NCI-H146 (cell line): ENCODE results near the gene USP24.

Source experiments
- DNase-seq: peaks from one replicate; lab custom pipeline; 2025; lab: John Stamatoyannopoulos, UW

The USP24 gene, protein sequence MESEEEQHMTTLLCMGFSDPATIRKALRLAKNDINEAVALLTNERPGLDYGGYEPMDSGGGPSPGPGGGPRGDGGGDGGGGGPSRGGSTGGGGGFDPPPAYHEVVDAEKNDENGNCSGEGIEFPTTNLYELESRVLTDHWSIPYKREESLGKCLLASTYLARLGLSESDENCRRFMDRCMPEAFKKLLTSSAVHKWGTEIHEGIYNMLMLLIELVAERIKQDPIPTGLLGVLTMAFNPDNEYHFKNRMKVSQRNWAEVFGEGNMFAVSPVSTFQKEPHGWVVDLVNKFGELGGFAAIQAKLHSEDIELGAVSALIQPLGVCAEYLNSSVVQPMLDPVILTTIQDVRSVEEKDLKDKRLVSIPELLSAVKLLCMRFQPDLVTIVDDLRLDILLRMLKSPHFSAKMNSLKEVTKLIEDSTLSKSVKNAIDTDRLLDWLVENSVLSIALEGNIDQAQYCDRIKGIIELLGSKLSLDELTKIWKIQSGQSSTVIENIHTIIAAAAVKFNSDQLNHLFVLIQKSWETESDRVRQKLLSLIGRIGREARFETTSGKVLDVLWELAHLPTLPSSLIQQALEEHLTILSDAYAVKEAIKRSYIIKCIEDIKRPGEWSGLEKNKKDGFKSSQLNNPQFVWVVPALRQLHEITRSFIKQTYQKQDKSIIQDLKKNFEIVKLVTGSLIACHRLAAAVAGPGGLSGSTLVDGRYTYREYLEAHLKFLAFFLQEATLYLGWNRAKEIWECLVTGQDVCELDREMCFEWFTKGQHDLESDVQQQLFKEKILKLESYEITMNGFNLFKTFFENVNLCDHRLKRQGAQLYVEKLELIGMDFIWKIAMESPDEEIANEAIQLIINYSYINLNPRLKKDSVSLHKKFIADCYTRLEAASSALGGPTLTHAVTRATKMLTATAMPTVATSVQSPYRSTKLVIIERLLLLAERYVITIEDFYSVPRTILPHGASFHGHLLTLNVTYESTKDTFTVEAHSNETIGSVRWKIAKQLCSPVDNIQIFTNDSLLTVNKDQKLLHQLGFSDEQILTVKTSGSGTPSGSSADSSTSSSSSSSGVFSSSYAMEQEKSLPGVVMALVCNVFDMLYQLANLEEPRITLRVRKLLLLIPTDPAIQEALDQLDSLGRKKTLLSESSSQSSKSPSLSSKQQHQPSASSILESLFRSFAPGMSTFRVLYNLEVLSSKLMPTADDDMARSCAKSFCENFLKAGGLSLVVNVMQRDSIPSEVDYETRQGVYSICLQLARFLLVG (N-terminal part only)

DNA sequence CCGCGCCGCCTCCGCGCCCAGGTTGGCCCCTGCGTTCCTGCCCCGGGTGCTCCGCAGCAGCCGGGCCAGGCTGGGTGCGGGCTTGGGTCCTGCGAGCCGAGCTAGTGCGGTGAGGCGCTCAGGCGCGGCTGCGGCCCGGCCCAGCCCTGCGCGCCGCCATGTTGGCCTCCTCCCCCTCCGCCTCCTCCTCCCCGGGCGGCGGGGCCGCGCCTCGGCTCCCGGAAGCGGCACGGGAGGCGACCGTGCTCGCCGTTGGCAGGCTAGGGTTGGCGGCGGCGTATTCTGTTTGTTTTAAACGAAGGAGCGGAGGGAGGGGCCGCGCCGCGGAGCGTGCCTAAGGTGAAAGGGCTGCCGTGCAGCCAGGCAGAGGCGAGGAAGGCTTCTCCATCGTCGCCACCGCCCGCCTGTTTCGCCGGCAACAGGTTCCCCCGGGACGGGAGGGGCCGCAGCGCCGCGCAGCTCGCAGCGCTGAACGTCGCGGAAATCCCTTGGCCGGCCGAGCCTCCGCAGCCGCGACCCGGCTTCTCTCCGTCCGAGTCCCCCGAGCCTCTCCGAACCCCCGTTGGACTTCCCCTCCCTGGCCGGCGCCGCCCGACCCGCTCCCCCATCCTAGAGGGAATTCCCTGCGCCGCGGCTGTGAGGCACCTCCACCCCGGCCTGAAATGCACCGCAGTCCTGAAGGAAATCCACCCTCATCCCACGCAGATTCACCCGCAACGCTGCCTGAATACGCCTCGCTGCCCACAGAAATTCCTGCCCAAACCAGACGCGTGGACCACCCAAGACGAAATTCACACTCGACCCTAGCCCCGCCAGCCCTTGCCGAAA is at the start of gene USP24:
USP24 (minus strand) TSS at position 171 of the 828 bp plus-strand sequence. CDS start 251 bp downstream, outside the sequence.
- DNase-seq: peak; percentile 75

DNA sequence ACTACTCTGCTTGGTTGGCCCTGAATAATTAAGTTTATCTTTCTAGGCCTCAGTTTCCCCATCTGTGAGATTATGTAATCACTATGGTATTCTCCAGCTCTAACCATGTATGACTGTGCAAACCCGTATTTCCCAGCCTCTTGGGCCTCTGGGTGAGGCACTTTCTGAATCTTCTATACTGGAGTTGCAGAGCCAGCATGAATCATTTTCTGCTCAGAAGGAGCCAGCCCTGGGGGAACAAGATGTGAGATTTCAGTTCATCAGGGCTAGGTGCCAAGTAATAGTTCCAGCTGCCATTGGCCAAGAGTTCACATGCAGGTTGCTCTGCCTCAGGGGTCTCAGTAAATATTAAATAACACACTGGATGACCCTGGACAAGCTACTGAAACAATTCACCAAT is 47.7 kb upstream of the USP24 start:
- no peak for DNase-seq

DNA sequence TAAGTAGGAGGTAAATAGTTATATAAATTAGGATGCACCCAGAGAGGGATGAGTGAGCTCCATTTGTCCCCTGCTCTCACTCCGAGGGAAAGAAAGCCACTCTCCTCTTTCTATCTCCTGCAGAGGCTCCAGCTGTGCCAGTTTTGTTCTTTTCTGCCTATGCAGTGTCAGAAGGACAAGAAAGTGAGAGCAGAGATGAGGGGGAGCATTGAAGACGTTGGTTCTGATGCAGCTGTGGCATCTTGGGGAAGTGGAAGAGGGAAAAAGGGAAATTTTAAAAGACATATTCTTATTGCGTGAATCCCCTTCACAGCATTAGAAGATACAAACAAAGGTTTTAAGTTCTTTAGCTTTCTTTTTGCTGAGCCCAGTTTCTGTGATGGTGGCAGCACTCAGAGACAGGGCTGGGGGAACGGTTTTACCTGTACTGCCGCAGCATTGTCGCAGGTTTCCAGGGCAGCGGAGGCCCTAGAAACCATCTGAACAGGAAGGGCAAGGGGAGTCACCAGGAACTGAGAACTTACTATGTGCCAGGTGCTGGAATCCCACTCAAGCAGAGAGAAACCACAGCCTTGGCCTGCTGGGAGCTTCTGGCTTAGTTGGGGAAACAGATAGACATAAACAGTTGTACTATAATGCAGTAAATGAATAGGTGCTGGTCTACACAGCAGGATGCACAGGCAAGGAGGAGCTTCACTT is 44.9 kb upstream of the USP24 start:
- DNase-seq: no peak

DNA sequence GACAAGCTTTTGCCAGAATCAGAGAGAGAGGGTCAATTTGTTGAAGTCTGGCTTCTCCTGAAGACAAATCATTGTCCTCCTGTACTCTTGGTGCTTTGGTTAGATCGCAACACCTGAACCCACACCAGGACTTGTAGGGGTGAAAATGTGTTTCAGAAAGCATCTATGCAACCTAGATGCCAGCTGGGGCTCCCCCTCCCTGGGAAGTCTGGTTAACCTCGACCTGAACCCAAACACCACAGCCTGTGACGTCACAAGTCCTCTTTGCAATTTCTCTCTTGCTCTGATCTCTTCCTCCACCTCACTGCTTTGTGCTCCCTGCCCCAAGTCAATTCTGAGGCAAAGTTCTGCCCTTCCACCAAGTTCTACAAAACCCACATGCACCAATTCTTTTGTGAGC is 42.8 kb upstream of the USP24 start:
- no peak for DNase-seq

DNA sequence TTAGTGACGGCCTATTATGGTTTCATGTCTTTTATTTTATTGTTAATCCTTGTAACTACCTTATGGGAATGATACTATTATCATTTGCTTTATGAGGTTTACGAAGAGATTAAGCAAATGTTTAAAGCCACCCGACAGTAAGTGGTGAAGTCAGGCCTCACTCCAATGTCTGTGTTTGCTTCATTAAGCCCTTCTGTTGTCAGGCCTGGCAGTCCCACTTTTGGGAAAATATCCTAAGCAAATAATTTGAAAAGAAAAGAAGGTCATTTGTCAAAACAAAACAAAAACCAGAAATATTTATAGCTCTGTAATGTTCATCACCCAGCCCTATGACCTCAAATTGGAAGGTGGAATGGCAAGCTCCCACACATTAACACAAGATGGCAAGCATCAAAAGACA is 40.7 kb upstream of the USP24 start:
- no peak for DNase-seq

DNA sequence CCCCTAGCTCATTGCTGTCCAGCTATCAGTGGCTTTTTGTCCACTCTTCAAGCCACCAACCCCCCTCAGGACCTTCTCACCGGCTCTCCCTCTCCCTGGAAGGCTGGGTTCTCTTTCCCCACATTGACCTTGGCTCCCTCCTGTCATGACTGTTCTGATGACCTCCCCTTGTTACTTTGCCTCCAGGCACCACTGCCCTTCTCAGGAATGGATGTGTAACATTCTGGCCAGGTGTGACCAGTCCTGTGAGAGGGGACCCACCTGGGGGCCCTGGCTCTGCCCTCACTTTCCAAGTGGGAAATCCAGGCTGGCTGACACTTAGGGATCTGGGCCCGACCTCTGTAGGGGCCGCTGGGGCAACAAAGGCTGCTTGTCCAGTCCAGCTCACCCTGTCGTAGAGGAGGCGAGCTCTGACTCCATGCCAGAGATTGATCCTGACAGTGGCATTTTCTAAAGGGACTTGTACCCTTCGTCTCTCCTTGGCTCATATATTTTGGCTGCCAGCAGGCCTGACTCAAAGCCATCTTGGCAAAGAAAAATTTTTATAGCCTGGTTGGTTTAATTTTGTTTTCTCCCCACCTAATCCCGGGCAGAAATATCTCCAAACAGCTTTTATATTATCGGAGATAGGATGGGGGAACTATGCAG is 37.9 kb upstream of the USP24 start:
- no peak for DNase-seq

DNA sequence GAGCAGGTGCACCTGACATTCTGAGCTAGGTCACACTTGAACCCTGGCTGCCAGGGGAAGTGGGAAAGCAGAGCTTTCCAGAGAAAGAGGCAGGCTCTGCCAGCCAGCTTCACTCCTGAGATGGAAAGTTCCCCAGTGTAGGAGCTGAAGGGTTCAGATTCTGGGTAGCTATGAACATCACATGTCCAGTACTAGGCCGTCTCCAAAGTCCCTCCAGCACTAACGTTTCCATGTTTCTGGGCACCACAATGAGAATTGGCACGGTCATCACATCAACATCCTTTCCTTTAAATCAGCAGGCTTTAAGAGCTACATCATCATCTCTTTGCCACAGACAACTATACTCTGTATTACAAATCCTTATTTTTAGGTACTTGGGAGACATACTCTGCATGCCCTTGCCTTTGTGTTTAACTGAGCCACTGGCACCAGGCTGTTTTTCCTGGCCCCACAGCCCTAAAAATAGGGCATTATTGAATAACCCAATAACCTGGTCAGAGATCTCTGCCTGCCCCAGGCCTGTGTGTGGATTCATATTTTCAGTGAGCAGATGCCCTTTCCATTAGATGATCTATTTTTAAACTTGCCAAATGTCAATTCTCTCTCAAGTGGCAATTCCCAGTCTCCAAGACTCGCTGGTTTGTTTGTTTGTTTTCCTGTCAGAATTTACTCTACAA is 35.4 kb upstream of the USP24 start:
- DNase-seq: no peak

DNA sequence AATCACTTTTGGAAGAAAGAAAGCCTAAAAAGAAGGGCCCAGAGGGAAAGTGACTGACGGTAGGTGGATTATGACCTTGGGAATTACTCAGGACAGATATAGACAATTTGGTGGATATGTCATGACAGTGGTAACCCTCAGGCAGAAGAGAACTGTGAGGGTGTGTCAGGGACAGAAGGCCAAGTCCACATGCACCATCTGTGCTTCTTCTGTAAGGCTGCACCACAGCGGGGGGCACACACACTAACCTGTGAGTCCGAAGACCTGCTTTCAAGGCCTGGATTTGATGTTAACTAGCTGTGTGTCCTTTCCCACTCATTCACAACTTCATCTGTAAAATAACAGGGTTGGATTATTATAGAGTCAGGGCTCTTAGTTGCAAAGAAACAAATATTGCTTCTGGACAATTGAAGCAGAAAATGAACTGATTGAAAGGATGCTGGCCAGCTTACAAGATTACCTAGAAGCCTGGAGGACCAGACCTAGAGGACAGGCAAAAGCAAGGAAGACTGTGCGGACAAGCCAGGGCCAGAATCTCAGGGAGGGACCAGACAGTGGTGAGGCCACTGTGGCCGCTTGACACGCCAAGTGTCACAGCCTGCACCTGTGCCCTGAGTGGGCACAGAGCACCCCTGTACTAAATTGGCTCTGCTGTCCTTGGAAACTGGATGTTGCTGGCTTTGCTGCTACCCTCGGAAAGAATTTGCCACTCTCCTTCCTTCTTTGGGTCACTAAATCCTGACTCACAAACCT is 34.7 kb upstream of the USP24 start:
- DNase-seq: no peak

DNA sequence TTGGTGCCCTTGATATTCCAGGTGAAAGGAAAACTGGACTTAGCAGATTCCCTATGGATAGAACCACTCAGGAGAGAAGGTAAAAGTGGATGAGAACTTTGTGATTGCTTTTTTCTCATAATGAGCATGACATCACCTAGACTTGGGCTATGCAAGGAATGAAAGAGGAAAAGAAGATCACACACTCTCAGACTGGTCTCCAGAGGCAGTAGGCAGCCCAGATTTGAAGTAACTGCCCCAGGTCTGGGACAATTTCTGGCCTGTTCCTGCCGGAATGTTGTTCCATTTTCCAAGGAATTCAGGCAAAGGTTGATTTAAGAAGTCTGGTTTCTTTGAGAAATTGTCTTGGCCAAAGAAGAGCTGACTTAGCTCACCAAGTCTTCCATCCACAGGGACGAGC is 31.7 kb upstream of the USP24 start:
- DNase-seq: no peak

DNA sequence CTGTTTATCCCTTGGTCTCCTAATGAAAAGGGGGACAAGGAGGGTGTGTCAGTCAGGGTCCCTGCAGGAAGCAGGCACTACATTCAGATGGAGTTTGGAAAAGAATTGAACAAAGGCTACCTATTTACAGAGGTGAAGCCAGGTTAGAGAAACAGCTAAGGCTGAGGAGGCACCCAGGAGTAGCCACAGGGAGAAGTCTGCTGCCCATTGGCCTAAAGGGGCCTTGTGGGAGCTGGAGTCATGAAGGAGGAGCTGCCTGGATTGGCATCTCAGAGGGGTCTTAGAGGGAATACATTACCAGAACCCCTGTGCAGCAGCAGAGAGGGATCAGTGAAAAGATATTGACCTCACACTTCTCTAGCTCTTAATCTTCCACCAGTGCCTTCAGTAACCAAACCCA is 31.2 kb upstream of the USP24 start:
- no peak for DNase-seq

DNA sequence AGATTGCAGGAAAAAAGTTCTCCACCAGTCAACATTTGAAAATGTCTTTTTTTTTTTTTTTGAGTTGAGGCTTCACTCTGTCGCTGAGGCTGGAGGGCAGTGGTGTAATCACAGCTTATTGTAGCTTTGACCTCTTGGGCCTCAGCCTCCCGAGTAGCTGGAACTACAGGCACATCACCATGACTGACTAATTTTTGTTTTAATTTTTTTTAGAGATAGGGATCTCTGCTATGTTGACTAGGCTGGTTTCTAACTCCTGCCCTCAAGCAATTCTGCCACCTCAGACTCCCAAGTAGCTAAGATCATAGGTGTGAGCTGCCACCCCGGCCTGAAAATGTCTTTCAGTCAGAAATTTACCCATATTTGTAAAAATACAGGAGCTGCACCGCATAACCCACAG is 30.6 kb upstream of the USP24 start:
- no peak for DNase-seq

DNA sequence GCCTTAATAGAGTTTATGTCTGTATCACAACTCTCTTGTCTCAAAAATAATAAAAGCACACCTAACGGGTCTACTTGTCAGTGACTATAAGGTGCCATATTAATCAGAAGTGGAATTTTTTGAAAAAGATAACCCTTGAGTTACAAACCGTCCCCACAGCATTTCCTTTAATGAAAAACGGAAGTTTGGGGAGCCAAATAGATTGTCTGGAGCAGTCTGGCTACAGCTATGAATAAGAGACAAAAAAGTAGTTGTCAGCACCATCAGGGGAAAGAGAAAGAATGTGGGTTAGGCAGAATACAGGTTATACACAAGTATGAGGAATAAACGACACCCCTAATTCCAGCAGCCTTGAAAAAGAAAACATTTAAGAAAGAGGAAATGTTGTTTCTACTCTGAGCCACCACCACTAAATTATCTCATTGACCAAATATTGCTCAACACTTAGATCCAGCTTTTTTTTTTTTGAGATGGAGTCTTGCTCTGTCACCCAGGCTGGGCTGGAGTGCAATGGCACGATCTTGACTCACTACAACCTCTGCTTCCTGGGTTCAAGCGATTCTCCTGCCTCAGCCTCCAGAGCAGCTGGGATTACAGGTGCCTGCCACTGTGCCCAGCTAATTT is 29.4 kb upstream of the USP24 start:
- no peak for DNase-seq

DNA sequence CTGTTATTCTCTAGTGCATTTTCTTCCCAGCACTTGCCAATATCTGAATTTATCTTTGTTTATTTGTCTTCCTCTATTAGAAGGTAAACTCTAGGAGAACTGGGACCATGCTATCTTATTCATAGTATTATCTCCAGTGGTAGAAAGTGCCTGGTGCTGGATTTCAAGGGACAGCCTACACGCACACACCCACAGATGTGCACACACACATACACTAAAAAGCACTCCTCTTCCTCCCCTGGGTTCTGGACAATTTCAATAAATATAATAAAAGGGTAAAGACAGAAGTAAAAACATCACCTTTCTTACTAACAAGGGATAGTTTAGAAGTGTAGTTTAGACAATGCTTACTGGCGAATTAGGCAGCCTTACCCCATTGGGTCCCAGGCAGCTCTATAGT is 28.5 kb upstream of the USP24 start:
- no peak for DNase-seq

DNA sequence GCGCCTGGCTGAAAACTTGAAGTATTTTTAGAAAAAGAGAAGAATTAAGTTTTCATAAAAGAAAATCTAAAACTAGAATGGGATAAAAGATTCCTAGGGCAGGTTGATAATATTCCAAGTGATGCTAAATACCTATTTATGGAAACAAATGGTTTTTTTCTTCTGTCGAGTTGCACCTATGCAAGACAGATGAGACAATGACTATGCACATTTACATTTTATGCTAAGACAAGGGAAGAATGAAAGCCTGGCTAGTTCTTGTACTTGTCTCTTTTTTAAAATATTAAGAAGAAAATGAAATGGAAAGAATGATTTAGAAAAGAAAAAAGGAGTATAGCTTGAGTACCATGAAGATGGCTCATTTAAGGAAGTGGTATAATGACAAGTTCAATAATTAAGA is 24.4 kb upstream of the USP24 start:
- no peak for DNase-seq

DNA sequence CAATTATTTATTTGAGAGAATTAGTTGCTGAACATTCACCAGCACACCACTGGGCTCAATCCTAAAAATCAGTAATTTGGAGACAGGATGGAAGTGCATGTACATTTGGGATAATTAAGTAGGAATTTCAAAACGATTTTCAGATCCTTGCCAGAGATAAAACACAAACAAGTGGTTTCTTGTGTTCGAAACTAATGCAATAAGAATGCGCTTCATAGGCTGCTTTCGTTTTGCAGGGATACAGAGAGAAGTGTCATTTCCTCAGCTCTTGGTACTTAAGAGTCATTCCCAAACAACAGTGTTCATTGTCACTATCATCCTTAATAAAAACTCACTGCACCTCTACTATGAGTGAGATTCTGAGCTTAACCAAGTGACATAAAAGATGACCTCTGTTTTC is 20.6 kb upstream of the USP24 start:
- DNase-seq: no peak

DNA sequence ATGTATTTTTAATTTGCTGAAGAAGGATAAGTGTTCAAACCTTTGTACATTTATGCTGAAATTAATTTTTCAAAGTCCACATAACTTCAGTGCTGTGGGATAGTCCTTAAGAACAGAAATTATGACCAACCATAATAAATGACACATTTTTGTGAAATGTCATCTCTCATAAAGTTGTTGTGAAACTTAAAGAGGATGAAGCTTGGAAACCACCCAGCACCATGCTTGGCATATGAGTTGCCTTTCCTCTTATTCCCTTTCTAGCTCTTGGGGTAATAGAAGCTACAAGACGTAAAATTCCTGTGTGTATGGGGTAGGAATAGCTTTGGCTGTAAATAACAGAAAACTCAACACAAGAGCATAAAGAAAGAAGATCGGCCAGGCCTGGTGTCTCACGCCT is 18.9 kb upstream of the USP24 start:
- no peak for DNase-seq

DNA sequence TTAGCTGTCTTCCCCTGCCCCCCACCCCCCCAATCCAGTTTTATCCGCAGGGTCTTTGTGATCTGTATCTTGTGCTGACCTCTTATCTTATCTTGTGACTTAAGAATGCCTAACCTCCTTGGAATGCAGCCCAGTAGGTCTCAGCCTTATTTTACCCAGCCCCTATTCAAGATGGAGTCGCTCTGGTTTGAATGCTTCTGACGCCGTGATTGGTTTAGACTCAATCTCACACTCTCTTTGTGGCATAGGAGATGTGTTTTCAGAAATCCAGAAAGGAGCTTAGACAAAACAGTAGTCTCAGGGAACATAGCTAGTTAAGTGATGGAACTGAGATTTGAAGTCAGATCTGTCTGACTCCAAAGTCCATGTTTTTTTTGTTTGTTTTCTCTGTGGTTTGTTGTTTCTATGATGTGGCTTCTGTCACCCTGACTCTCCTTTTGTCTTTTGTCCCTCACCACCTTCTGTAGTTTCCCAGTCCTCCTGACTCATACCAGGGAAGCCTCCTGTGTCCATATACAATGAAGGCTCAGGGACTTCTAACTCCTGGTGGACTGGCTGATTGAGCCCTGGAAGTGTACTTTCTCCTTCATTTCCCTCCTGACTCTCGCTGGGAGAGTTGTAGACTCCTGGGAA is 18.1 kb upstream of the USP24 start:
- DNase-seq: no peak
